Breast epithelium (tissue), 4 donors: ENCODE measurements around the gene WFIKKN2. TPM values are rescaled to one million over a fixed set of nuclear protein-coding genes. Genes with fewer than 3 reads are reported as not detected.

ENCODE experiments used
- DNase-seq, 2 donors: peaks; one replicate each; pipeline ENCODE4 v3.0.0-alpha.2; 2019; ENCODE audit warnings: low spot score in 2 of 2
- H3K27ac ChIP-seq, 2 donors: fragments of 200-600 bp; sonication (generic) in 1 of 2; one replicate each; pipeline ENCODE4 v1.5.1; 2016 to 2019; ENCODE audit warnings: mild to moderate bottlenecking in 1 of 2
- H3K27me3 ChIP-seq, 2 donors: fragments of 200-600 bp; sonication (generic) in 1 of 2; one replicate each; pipeline versions ENCODE4 v1.5.1 to v1.6.0; 2017 to 2019; ENCODE audit warnings: control low read depth in 1 of 2, mild to moderate bottlenecking in 1 of 2
- H3K36me3 ChIP-seq: fragments of 200-600 bp; one replicate; pipeline ENCODE4 v1.5.1; 2019
- H3K4me1 ChIP-seq, 2 donors: fragments of 200-600 bp; sonication (generic); one replicate each; pipeline ENCODE4 v1.5.1; 2016 to 2019; ENCODE audit warnings: control low read depth in 1 of 2
- H3K4me3 ChIP-seq, 3 donors: fragments of 200-600 bp; sonication (generic); 1 replicate in 2 of 3; 2 replicates in 1 of 3; pipeline ENCODE4 v1.5.1; 2016 to 2019; ENCODE audit warnings: mild to moderate bottlenecking in 3 of 3, moderate library complexity in 2 of 3
- H3K9me3 ChIP-seq, 2 donors: fragments of 200-600 bp; sonication (generic) in 1 of 2; one replicate each; pipeline ENCODE4 v1.5.1; 2016 to 2019; ENCODE audit warnings: control low read depth in 1 of 2
- POLR2A ChIP-seq: fragments of 450-650 bp; IDR thresholded peaks from one replicate; pipeline ENCODE4 v1.6.1; 2016; ENCODE audit warnings: antibody characterized with exemption, mild to moderate bottlenecking, moderate library complexity
- POLR2AphosphoS5 ChIP-seq, 3 donors: sonication (generic); formaldehyde crosslinking; IDR thresholded peaks; one replicate each; pipeline ENCODE4 v1.6.1; 2017; ENCODE audit warnings: antibody characterized with exemption in 3 of 3
- intact Hi-C: fragments of 100-400 bp; cut with DNase I; formaldehyde crosslinking; loops from one replicate; pipeline ENCODE4 v1.15.1; 2023; ENCODE audit warnings: low total_unique reads
- total RNA-seq, 3 donors: library from RNA; depleted of rRNA; stranded (reverse); fragments of >200 nt; gene quantifications; one replicate each; pipeline ENCODE4 v1.1.0, GENCODE V29; 2016
- TF ChIP-seq, protein P1 (sequence below), 3 donors: fragments of 450-650 bp; IDR thresholded peaks; one replicate each; pipeline ENCODE4 v1.5.1; 2016 to 2017; ENCODE audit warnings: antibody characterized with exemption in 3 of 3, mild to moderate bottlenecking in 3 of 3, moderate library complexity in 3 of 3

The WFIKKN2 gene
- total RNA-seq, 3 donors from 2014 or later: not detected

DNA sequence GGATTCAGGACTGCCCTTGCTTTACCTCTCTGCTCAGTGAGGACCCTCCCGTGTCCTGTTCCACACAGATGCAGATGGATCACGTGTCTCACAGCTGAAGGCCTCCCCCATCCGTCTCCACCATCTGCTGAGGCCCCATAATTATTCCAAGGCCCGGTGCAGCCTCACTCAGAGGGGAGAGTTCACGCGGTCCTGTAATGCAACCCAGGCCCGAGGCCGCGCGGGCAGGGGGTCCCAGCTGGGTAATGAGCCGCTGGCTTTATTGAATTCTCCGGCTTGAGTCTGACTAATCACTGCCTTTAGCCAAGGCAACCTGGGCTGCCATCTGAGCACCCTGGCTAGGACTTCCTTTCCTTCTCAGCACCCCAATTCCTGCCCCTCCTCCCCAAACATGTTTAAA lies 4.4 kb upstream of the WFIKKN2 start:
- DNase-seq: no peak
- Histone ChIP-seq H3K4me1 (peaks cover 0 to 10% of the 10 kb centered on the region in 2 donors), H3K27me3 (no peaks in the 10 kb centered on the region), H3K36me3 (no peaks in the 10 kb centered on the region), H3K4me3 (no peak overlapping the region), H3K9me3 (no peaks in the 10 kb centered on the region), H3K27ac (peak overlapping the region in 1 of 2 donors; percentile 48)
- TF ChIP-seq, protein P1, sequence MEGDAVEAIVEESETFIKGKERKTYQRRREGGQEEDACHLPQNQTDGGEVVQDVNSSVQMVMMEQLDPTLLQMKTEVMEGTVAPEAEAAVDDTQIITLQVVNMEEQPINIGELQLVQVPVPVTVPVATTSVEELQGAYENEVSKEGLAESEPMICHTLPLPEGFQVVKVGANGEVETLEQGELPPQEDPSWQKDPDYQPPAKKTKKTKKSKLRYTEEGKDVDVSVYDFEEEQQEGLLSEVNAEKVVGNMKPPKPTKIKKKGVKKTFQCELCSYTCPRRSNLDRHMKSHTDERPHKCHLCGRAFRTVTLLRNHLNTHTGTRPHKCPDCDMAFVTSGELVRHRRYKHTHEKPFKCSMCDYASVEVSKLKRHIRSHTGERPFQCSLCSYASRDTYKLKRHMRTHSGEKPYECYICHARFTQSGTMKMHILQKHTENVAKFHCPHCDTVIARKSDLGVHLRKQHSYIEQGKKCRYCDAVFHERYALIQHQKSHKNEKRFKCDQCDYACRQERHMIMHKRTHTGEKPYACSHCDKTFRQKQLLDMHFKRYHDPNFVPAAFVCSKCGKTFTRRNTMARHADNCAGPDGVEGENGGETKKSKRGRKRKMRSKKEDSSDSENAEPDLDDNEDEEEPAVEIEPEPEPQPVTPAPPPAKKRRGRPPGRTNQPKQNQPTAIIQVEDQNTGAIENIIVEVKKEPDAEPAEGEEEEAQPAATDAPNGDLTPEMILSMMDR (IDR thresholded peaks at IDR 0.05): no peak
- TF ChIP-seq POLR2AphosphoS5 (IDR thresholded peaks at IDR 0.05) (no peak), POLR2A (no peak)
- intact Hi-C loops: no loop called here

DNA sequence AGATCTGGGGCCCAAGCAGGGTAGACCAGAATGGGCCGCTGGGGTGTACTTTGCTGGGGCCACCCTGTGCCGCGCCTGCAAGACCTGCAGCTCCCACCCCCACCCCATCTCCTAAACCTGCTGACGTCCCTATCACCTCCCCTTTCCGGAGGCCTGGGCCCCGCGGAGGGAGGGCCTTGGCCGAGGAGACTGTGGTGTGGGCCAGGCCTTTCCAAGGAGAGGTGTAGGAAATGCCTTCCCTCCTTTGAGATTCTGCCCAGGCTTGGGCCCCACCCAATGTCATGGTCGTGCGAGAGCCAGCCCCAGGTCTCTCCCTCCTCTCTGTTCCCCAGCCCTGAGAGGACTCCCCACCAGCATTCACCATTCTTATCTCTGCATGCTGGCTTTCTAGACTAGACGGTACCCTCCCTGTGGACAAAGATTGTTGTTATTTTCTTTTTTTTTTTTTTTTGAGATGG lies 3.9 kb upstream of the WFIKKN2 start:
- Histone ChIP-seq H3K27ac (peak overlapping the region in 1 of 2 donors; percentile 48), H3K4me1 (peaks cover 0 to 10% of the 10 kb centered on the region in 2 donors), H3K9me3 (no peaks in the 10 kb centered on the region), H3K4me3 (no peak overlapping the region), H3K36me3 (no peaks in the 10 kb centered on the region), H3K27me3 (no peaks in the 10 kb centered on the region)
- peak in 1 of 2 donors; percentile 57 for DNase-seq
- intact Hi-C loops: no loop called here
- no peak for TF ChIP-seq POLR2A

DNA sequence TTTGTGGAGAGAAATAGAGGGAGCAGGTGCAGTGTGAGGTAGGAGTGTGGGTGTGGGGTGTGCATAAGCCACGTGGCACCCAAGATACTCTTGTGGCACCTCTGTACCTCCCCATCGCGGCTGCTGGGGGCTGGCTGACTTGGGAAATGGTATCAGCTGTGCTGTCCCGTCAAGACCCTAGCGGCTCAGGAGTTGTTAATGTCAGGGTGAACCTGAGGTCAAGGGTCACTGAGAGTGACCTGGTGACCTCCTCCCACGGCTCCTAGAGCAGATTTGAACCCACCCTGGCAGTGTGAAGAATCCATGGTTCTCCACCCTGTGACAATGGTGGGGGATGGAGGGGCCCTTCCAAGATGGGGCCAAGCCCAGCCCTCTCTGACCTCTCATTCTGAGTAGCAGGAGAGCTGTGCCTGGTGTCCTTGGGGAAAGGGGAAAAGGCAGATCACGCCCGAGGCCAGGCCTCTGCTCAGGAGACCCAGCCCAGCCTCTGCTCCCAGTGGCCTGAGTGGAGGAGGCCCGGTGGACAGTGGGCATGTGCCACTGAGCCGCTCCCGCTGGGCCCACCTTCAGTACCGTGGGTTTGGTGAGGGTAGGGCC lies 3.0 kb upstream of the WFIKKN2 start:
- H3K27me3 ChIP-seq: no peaks in the 10 kb centered on the region
- no peak overlapping the region for H3K27ac ChIP-seq
- TF ChIP-seq, protein P1 (IDR thresholded peaks at IDR 0.05): no peak
- TF ChIP-seq POLR2AphosphoS5 (IDR thresholded peaks at IDR 0.05) (no peak), POLR2A (no peak)
- H3K4me1 ChIP-seq: peaks cover 0 to 10% of the 10 kb centered on the region in 2 donors
- H3K4me3 ChIP-seq: no peak overlapping the region
- no peaks in the 10 kb centered on the region for H3K9me3 ChIP-seq
- intact Hi-C loops: no loop called here
- DNase-seq: no peak
- no peaks in the 10 kb centered on the region for H3K36me3 ChIP-seq

DNA sequence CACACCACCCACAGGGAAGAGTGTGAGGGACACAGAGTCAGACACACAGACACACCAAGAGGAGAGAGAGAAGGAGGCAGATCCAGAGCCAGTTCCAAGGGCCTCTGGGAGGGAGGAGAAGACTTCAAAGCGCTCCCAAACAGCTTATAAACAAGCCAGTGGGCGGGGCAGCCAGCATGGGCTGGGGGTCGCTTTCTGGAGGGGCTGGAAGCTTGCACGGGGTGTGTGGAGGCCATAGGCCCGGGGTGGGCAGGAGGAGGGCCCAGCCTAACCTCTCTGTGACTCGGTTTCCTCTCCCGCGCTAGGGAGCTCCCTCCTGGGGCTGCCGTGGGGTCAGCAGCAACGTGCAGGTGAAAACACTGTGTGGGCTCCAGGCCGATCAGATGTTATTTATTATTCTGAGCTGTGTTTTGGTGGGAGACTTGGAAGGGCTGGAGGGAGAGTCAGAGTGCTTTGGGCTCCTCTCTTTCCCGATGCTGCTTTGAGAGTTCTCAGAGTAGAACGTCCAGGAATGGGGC lies 2.5 kb upstream of the WFIKKN2 start:
- H3K4me3 ChIP-seq: no peak overlapping the region
- intact Hi-C loops: no loop called here
- TF ChIP-seq POLR2A (no peak), POLR2AphosphoS5 (IDR thresholded peaks at IDR 0.05) (no peak)
- TF ChIP-seq, protein P1 (IDR thresholded peaks at IDR 0.05): no peak

DNA sequence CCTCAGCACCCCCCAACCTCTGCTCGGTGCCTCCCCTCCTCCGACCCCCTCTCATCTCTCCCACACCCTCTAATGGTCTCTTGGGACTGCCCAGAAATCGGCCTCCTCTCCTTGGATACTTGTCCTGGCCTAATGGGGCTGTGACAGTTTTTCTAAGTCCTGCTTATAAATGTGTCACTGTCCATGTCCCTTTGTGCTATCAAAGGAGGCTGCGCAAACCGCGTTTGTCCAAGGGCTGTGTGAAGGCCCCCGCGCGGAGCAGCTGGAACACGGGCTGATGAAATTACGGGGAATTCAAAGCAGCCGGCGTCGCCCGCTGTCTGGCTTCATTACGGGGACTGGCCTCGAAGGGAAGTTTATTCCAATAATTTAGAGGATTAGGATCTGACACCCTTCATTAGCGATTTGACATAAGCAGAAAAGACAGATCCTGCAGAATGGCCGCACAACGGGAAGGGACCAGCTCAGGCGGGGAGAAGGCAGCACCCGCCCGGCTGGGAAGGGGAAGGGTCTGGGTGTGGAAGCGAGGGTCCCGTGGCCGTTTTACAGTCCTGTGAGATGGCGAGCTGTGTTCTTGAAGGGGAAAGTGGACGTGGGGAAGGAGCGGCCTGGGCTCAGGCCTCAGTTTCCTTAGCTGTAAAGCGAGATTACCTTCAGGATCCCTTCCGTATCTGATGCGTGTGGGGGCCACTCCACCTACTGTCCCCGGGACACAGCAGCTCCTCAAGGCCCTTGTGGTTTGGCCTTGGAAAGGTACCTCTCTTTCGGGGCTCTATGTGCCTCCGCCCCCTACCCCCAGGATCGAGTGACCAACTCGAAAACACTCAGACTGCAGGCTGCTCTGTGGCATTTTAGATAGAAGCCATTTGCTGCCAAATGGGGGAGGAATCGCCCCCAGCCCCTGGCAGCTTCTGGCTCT lies 1.6 kb upstream of the WFIKKN2 start:
- intact Hi-C loops: no loop called here
- Histone ChIP-seq H3K27me3 (no peaks in the 10 kb centered on the region), H3K9me3 (no peaks in the 10 kb centered on the region), H3K4me3 (no peak overlapping the region), H3K27ac (no peak overlapping the region), H3K36me3 (no peaks in the 10 kb centered on the region), H3K4me1 (peaks cover 0 to 10% of the 10 kb centered on the region in 2 donors)
- DNase-seq: no peak
- no peak for TF ChIP-seq POLR2A
- TF ChIP-seq, protein P1 (IDR thresholded peaks at IDR 0.05): no peak
- TF ChIP-seq POLR2AphosphoS5 (IDR thresholded peaks at IDR 0.05): no peak

More for the DNA sequence above, 2.5 kb upstream of the WFIKKN2 start:
- no peak for DNase-seq
- no peaks in the 10 kb centered on the region for H3K27me3 ChIP-seq
- H3K9me3 ChIP-seq: no peaks in the 10 kb centered on the region
- no peaks in the 10 kb centered on the region for H3K36me3 ChIP-seq
- peaks cover 0 to 10% of the 10 kb centered on the region in 2 donors for H3K4me1 ChIP-seq
- H3K27ac ChIP-seq: no peak overlapping the region
